B cell (primary cell): Measurements from ENCODE around the gene IL3RA. TPM values are rescaled to one million over a fixed set of nuclear protein-coding genes. Genes with fewer than 3 reads are reported as not detected.

Source experiments
- ATAC-seq: fragments of 200-7000 bp; cut with Tn5 transposase; one replicate; pipeline ENCODE4 v1.10.0; 2021; ENCODE audit warnings: low read depth, mild to moderate bottlenecking, moderate number of reproducible peaks, moderate library complexity
- CTCF ChIA-PET: fragments of 350-600 bp; sonication (Branson Sonifier 250); formaldehyde crosslinking; loops from one replicate; lab custom pipeline; 2021; ENCODE audit warnings: antibody characterized with exemption, inconsistent platforms; lab: Charles Lee
- POLR2A ChIA-PET: fragments of 350-600 bp; sonication (Branson Sonifier 250); formaldehyde crosslinking; loops from one replicate; lab custom pipeline; 2021; ENCODE audit warnings: antibody characterized with exemption; lab: Charles Lee
- DNase-seq: peaks from one replicate; pipeline ENCODE4 v3.0.0; 2013
- H2AFZ ChIP-seq: 2 replicates; pipeline ENCODE4 v1.6.1; 2012; ENCODE audit warnings: mild to moderate bottlenecking, low read depth, low read length; ENCODE audit not compliant: insufficient read depth, poor library complexity, severe bottlenecking
- H3K27ac ChIP-seq, 2 donors: 1 replicate in 1 of 2; 2 replicates in 1 of 2; pipeline ENCODE4 v1.5.1; 2012 to 2013; ENCODE audit warnings: low read length in 2 of 2, mild to moderate bottlenecking in 2 of 2, moderate library complexity in 1 of 2
- H3K27me3 ChIP-seq, 4 experiments: fragments of 200-600 bp in 1 of 4; sonication (generic) in 1 of 4; replicated peaks in 1 of 4; 1 replicate in 2 of 4; 2 replicates in 2 of 4; pipeline versions ENCODE4 v1.6.1 to v1.7.0; 2013 to 2016; ENCODE audit warnings: low read length in 3 of 4, mild to moderate bottlenecking in 2 of 4, mixed read lengths in 1 of 4, moderate library complexity in 1 of 4; ENCODE audit not compliant: insufficient read depth in 4 of 4, control insufficient read depth in 3 of 4; ENCODE audit errors: control extremely low read depth in 1 of 4
- H3K36me3 ChIP-seq, 2 experiments: replicated peaks in 1 of 2; 1 replicate in 1 of 2; 2 replicates in 1 of 2; pipeline versions ENCODE4 v1.6.1 to v1.7.1; 2013; ENCODE audit warnings: low read length in 1 of 2; ENCODE audit not compliant: insufficient read depth in 2 of 2, control insufficient read depth in 1 of 2; ENCODE audit errors: control extremely low read depth in 1 of 2, extremely low read depth in 1 of 2
- H3K4me1 ChIP-seq, 2 donors: fragments of 200-600 bp in 1 of 2; sonication (generic) in 1 of 2; 1 replicate in 1 of 2; 2 replicates in 1 of 2; pipeline versions ENCODE4 v1.5.1 to v1.6.1; 2013 to 2017; ENCODE audit warnings: low read length in 2 of 2; ENCODE audit not compliant: control insufficient read depth in 2 of 2, insufficient read depth in 2 of 2
- H3K4me2 ChIP-seq: replicated peaks from 2 replicates; pipeline ENCODE3; 2012; ENCODE audit warnings: mild to moderate bottlenecking, low read depth, low read length; ENCODE audit not compliant: poor library complexity, severe bottlenecking
- H3K4me3 ChIP-seq, 5 experiments: fragments of 200-600 bp in 1 of 5; sonication (generic) in 1 of 5; 1 replicate in 3 of 5; 2 replicates in 2 of 5; pipeline versions ENCODE4 v1.5.1 to v1.7.0; 2011 to 2016; ENCODE audit warnings: low read length in 4 of 5, mild to moderate bottlenecking in 4 of 5, low read depth in 2 of 5, control low read depth in 1 of 5, moderate library complexity in 1 of 5; ENCODE audit not compliant: insufficient read depth in 1 of 5; ENCODE audit errors: control extremely low read depth in 1 of 5, extremely low read depth in 1 of 5
- H3K79me2 ChIP-seq: fragments of 200-600 bp; sonication (generic); one replicate; pipeline ENCODE4 v1.6.0; 2016; ENCODE audit warnings: low read length; ENCODE audit not compliant: control insufficient read depth, insufficient read depth
- H3K9ac ChIP-seq: fragments of 200-600 bp; sonication (generic); 2 replicates; pipeline ENCODE4 v1.6.1; 2017; ENCODE audit warnings: mild to moderate bottlenecking, low read length, moderate library complexity
- H3K9me3 ChIP-seq, 3 donors: one replicate each; pipeline versions ENCODE4 v1.6.1 to v1.7.1; 2013; ENCODE audit warnings: low read length in 2 of 3; ENCODE audit not compliant: control insufficient read depth in 2 of 3, insufficient read depth in 1 of 3; ENCODE audit errors: control extremely low read depth in 1 of 3
- H4K20me1 ChIP-seq: 2 replicates; pipeline ENCODE4 v1.6.0; 2012; ENCODE audit warnings: mild to moderate bottlenecking, low read length; ENCODE audit not compliant: insufficient read depth, control insufficient read depth, poor library complexity, severe bottlenecking
- H3K27ac Mint-ChIP-seq: one replicate; pipeline ENCODE4 v1.8.0; 2021; ENCODE audit warnings: mixed read lengths
- H3K27me3 Mint-ChIP-seq: one replicate; pipeline ENCODE4 v1.8.0; 2021; ENCODE audit warnings: mixed read lengths
- H3K4me1 Mint-ChIP-seq: one replicate; pipeline ENCODE4 v1.8.0; 2021; ENCODE audit warnings: mixed read lengths
- H3K4me3 Mint-ChIP-seq: one replicate; pipeline ENCODE4 v1.8.0; 2021; ENCODE audit warnings: mixed read lengths
- H3K9me3 Mint-ChIP-seq: one replicate; pipeline ENCODE4 v1.8.0; 2022; ENCODE audit warnings: mixed read lengths; ENCODE audit not compliant: insufficient read depth
- EZH2 ChIP-seq: IDR thresholded peaks from 2 replicates; pipeline ENCODE4 v1.6.1; 2012; ENCODE audit warnings: borderline replicate concordance, low read depth, mild to moderate bottlenecking, moderate library complexity, low read length; ENCODE audit not compliant: insufficient read depth, poor library complexity, severe bottlenecking
- WGBS: methylation state at CpG from one replicate; pipeline ENCODE4 v1.1.5; 2013; ENCODE audit warnings: missing lambda C conversion rate; ENCODE audit not compliant: insufficient coverage; 5-methylcytosine and 5-hydroxymethylcytosine counted together
- intact Hi-C: fragments of 100-400 bp; cut with micrococcal nuclease; formaldehyde crosslinking; loops from one replicate; pipeline ENCODE4 v1.10.0; 2022
- polyA plus RNA-seq: library from polyadenylated mRNA; depleted of rRNA; stranded (reverse); fragments of >200 nt; gene quantifications from 2 replicates; pipeline ENCODE4 v1.2.3, GENCODE V29; 2012
- total RNA-seq, 2 donors: library from RNA; stranded (reverse); fragments of 120-200 nt in 1 of 2; gene quantifications; 1 replicate in 1 of 2; 2 replicates in 1 of 2; pipeline versions ENCODE4 v1.2.3 to v1.2.4, GENCODE V29; 2013 to 2022
- TF ChIP-seq, protein P1 (sequence below): fragments of 200-600 bp; IDR thresholded peaks from one replicate; pipeline ENCODE4 v1.8.0; 2022; ENCODE audit warnings: antibody characterized with exemption, mild to moderate bottlenecking

Gene IL3RA
- total and polyA plus RNA-seq, 2 donors (not counting 1 experiment from before 2014, with no cell fraction given): 1.6 to 31.6 TPM

DNA sequence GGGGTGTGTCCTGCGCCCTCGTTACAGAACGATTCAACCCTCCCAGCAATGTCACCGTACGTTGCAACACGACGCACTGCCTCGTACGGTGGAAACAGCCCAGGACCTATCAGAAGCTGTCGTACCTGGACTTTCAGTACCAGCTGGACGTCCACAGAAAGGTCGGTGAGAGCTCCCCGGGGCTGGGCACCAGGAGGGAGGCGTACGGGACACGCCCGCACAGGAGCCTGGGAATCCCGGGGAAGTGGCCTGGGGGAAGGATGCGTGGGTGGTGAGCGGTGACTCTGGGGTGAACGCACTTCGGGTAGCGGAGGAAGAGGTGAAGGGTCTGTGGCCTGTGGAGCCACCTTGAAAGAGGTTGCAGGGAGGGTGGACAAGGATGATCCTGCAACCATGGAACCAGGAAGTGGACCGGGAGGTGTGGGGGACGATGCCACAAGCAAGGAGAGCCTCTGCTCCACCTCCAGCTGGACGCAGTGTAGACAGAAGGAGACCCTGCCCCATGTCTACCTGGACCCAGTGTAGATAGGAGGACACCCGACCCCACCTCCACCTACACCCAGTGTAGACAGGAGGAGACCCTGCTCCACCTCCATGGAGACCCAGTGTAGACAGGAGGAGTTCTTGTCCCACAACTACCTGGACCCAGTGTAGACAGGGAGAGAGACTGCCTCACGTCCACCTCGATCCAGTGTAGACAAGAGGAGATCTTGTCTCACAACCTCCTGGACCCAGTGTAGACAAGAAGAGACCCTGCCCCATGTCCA, 42.1 kb upstream of the IL3RA start:
- TF ChIP-seq, protein P1, sequence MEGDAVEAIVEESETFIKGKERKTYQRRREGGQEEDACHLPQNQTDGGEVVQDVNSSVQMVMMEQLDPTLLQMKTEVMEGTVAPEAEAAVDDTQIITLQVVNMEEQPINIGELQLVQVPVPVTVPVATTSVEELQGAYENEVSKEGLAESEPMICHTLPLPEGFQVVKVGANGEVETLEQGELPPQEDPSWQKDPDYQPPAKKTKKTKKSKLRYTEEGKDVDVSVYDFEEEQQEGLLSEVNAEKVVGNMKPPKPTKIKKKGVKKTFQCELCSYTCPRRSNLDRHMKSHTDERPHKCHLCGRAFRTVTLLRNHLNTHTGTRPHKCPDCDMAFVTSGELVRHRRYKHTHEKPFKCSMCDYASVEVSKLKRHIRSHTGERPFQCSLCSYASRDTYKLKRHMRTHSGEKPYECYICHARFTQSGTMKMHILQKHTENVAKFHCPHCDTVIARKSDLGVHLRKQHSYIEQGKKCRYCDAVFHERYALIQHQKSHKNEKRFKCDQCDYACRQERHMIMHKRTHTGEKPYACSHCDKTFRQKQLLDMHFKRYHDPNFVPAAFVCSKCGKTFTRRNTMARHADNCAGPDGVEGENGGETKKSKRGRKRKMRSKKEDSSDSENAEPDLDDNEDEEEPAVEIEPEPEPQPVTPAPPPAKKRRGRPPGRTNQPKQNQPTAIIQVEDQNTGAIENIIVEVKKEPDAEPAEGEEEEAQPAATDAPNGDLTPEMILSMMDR: no peak
- TF ChIP-seq EZH2: no peak
- peaks cover 15% of the 10 kb centered on the region for H3K27me3 Mint-ChIP-seq
- no peaks in the 10 kb centered on the region for H4K20me1 ChIP-seq
- no peak overlapping the region for H3K4me3 Mint-ChIP-seq
- ATAC-seq: no peak
- peaks cover 3 to 7% of the 10 kb centered on the region in 2 donors for H3K4me1 ChIP-seq
- ChIA-PET POLR2A (no interaction called here), CTCF (no interaction called here)
- WGBS: 95% methylated on average over 24 of the region's 29 CpGs
- intact Hi-C loops: no loop called here
- H3K9me3 ChIP-seq: peaks cover 0 to 16% (median 0%) of the 10 kb centered on the region in 3 donors
- H3K27ac ChIP-seq: no peak overlapping the region
- H3K9me3 Mint-ChIP-seq: no peaks in the 10 kb centered on the region
- no peak overlapping the region for H2AFZ ChIP-seq
- no peak for DNase-seq
- no peak overlapping the region for H3K4me3 ChIP-seq
- no peak overlapping the region for H3K9ac ChIP-seq
- H3K27me3 ChIP-seq: peaks cover 0 to 5% (median 0%) of the 10 kb centered on the region in 4 experiments
- no peaks in the 10 kb centered on the region for H3K79me2 ChIP-seq
- peaks cover 13% of the 10 kb centered on the region for H3K4me1 Mint-ChIP-seq
- no peak overlapping the region for H3K27ac Mint-ChIP-seq
- no peak overlapping the region for H3K4me2 ChIP-seq
- no peaks in the 10 kb centered on the region for H3K36me3 ChIP-seq

DNA sequence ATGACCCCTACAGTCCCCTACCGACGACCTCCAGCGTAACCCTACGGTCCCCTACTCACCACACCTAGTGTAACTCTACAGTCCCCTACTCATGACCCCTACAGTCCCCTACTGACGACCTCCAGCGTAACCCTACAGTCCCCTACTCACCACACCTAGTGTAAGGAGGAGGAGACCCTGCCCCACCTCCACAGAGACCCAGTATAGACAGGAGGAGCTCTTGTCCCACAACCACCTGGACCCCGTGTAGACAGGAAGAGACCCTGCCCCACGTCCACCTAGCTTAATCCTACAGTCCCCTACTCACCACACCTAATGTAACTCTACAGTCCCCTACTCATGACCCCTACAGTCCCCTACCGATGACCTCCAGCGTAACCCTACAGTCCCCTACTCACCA, 41.0 kb upstream of the IL3RA start:
- CTCF ChIA-PET: no interaction called here

More for the DNA sequence above, 41.0 kb upstream of the IL3RA start:
- no peak overlapping the region for H3K4me3 Mint-ChIP-seq
- no peak overlapping the region for H3K4me2 ChIP-seq
- peaks cover 3 to 7% of the 10 kb centered on the region in 2 donors for H3K4me1 ChIP-seq
- H3K27me3 ChIP-seq: peaks cover 0 to 6% (median 0%) of the 10 kb centered on the region in 4 experiments
- H3K4me1 Mint-ChIP-seq: peaks cover 13% of the 10 kb centered on the region
- no peak overlapping the region for H3K27ac ChIP-seq
- ATAC-seq: no peak
- no peak overlapping the region for H2AFZ ChIP-seq
- H3K27ac Mint-ChIP-seq: no peak overlapping the region
- peaks cover 0 to 16% (median 0%) of the 10 kb centered on the region in 3 donors for H3K9me3 ChIP-seq
- DNase-seq: no peak
- intact Hi-C loops: no loop called here
- no peak overlapping the region for H3K9ac ChIP-seq
- no peaks in the 10 kb centered on the region for H3K79me2 ChIP-seq
- POLR2A ChIA-PET: no interaction called here
- TF ChIP-seq, protein P1: no peak
- TF ChIP-seq EZH2: no peak
- WGBS: 97% methylated on average over 7 of the region's 10 CpGs
- no peak overlapping the region for H3K4me3 ChIP-seq
- no peaks in the 10 kb centered on the region for H3K36me3 ChIP-seq
- no peaks in the 10 kb centered on the region for H4K20me1 ChIP-seq
- H3K27me3 Mint-ChIP-seq: peaks cover 15% of the 10 kb centered on the region
- no peaks in the 10 kb centered on the region for H3K9me3 Mint-ChIP-seq
